Stimulated activated naive CD8-positive, alpha-beta T cell treated with anti-CD3 and anti-CD28 coated beads, Interleukin-15, amount 100 ng/mL, for 72 hours (primary cell): ENCODE measurements around the gene TTC23L.
A peak's percentile ranks its signal among the peaks of the same experiment; 100 is the strongest.
"Not testable (repeated sequence)": the region's sequence is repeated elsewhere in the genome, so short reads cannot be mapped to it uniquely, and the experiment has no call there.

Source experiments
- ATAC-seq: fragments of 150-1000 bp; cut with Tn5 transposase; 2 replicates; pipeline ENCODE4 v1.10.0; 2021; ENCODE audit warnings: mild to moderate bottlenecking, moderate library complexity
- DNase-seq, 2 donors: peaks; one replicate each; pipeline ENCODE4 v3.0.0; 2021 to 2022
- H3K27ac Mint-ChIP-seq, 2 donors: one replicate each; pipeline ENCODE4 v1.8.0; 2022; ENCODE audit warnings: mild to moderate bottlenecking in 2 of 2, mixed read lengths in 2 of 2, moderate library complexity in 2 of 2
- H3K27me3 Mint-ChIP-seq: one replicate; pipeline ENCODE4 v1.8.0; 2022; ENCODE audit warnings: mixed read lengths
- H3K4me1 Mint-ChIP-seq: one replicate; pipeline ENCODE4 v1.8.0; 2022; ENCODE audit warnings: mild to moderate bottlenecking, mixed read lengths
- H3K4me3 Mint-ChIP-seq, 2 donors: one replicate each; pipeline ENCODE4 v1.8.0; 2022; ENCODE audit warnings: mild to moderate bottlenecking in 2 of 2, mixed read lengths in 2 of 2, moderate library complexity in 1 of 2
- H3K9me3 Mint-ChIP-seq, 2 donors: one replicate each; pipeline ENCODE4 v1.8.0; 2022; ENCODE audit warnings: mixed read lengths in 2 of 2

TTC23L gene

GRCh38 chr5:34915856-34916192, 76.9 kb downstream of the TTC23L start:
- Mint-ChIP-seq H3K27ac (no peak overlapping the region), H3K4me1 (peaks cover 42% of the 10 kb centered on the region), H3K9me3 (no peaks in the 10 kb centered on the region), H3K4me3 (no peak overlapping the region), H3K27me3 (no peaks in the 10 kb centered on the region)
- DNase-seq (no peak), ATAC-seq (peak; percentile 21)

- DNase-seq (no peak), ATAC-seq (no peak)
- H3K9me3 Mint-ChIP-seq, result no peaks in the 10 kb centered on the region
- no peak overlapping the region for H3K4me3 Mint-ChIP-seq
- H3K27me3 Mint-ChIP-seq, result no peaks in the 10 kb centered on the region
- H3K27ac Mint-ChIP-seq, result peak overlapping the region in 1 of 2 donors; percentile 83
- peaks cover 42% of the 10 kb centered on the region for H3K4me1 Mint-ChIP-seq
Measured at GRCh38 chr5:34916518-34916917, 77.6 kb downstream of the TTC23L start.

DNA sequence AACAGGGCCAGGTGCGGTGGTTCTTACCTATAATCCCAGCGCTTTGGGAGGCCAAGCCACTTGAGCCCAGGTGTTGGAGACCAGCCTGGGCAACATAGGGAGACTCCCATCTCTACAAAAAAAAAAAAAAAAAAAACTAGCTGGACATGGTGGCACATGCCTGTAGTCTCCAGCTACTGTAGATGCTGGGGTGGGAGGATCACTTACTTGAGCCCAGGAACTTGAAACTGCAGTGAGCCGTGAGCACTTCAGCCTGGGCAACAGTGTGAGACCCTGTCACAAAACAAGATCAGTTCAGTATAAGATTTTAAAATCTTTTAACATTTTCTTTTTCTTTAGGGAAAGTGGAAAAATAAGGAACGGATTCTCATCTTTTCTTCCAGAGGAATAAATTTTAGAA, 79.1 kb downstream of the TTC23L start:
- DNase-seq, result no peak
- no peak overlapping the region for H3K27ac Mint-ChIP-seq
- H3K4me1 Mint-ChIP-seq, result peaks cover 44% of the 10 kb centered on the region
- no peak overlapping the region for H3K4me3 Mint-ChIP-seq
- H3K27me3 Mint-ChIP-seq, result no peaks in the 10 kb centered on the region
- ATAC-seq, result no peak
- no peaks in the 10 kb centered on the region for H3K9me3 Mint-ChIP-seq

GRCh38 chr5:34919077-34919476, 80.1 kb downstream of the TTC23L start:
- no peaks in the 10 kb centered on the region for H3K9me3 Mint-ChIP-seq
- no peak for ATAC-seq
- H3K27ac Mint-ChIP-seq, result no peak overlapping the region

GRCh38 chr5:34923256-34923655, 84.3 kb downstream of the TTC23L start:
- Mint-ChIP-seq H3K4me3 (peak overlapping the region; percentile 55 to 74), H3K27ac (peak overlapping the region in 1 of 2 donors; percentile 90), H3K4me1 (peaks cover 58% of the 10 kb centered on the region)
- H3K9me3 Mint-ChIP-seq, ATAC-seq, DNase-seq, H3K27me3 Mint-ChIP-seq: not testable (repeated sequence)

More at GRCh38 chr5:34919077-34919476, 80.1 kb downstream of the TTC23L start:
- Mint-ChIP-seq H3K27me3 (no peaks in the 10 kb centered on the region), H3K4me1 (peaks cover 49% of the 10 kb centered on the region), H3K4me3 (no peak overlapping the region)
- DNase-seq, result no peak

DNA sequence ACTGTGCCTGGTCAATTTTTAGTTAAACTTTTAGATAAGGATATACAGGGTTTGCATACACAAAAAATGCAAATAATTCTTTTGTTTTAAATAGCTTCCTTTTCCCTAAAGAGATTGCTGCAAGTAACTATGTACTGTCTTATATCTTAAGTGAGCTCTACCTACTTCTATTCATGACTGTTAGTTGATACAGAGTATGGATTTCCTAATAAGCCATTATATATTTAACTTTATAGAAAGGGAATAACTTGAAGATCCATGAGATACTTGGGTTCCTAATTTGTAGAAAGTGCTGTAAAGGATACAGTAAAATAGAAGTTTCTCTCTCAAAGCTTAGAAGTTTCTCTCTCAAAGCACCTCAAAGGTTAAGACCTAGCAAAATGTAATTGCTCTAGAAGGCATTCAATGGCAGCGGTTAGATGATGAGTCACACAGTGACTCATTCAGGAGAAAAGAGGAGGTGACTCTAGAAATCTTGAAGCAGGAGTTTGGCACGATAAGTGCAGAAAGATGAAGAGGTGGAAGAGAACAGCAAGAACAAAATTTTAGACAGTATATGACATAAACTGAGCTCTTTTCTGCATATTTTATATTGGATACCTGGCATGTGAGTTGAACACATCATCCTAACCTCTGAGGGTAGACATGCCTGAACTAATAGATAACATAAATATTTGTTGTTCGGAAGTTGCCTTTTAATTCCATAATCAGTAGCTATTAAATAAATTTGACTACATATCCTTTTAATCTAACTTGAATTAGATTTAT, 84.9 kb downstream of the TTC23L start:
- no peaks in the 10 kb centered on the region for H3K27me3 Mint-ChIP-seq
- H3K27ac Mint-ChIP-seq, result peak overlapping the region; percentile 74 to 90
- H3K9me3 Mint-ChIP-seq, result no peaks in the 10 kb centered on the region
- H3K4me3 Mint-ChIP-seq, result peak overlapping the region; percentile 47 to 74
- peaks cover 53% of the 10 kb centered on the region for H3K4me1 Mint-ChIP-seq
- ATAC-seq (peak; percentile 98), DNase-seq (peak; percentile 30 to 52)

DNA sequence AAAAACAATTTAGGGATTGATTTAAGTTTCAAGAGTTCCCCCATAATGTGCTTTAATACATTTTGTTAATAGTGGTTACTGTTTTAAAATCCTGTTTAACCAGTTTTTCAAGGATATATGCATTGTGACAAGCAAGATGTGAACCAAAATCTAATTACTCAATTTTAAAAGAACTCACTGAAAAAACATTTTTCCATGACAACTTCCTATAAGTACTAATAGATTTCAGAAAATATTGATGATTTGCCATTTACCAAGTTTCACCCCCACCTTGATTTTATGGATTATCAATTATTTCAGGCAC, 85.5 kb downstream of the TTC23L start:
- no peak overlapping the region for H3K27ac Mint-ChIP-seq
- no peak for DNase-seq
- H3K4me3 Mint-ChIP-seq, result peak overlapping the region; percentile 35 to 44
- H3K4me1 Mint-ChIP-seq, result peaks cover 53% of the 10 kb centered on the region
- no peaks in the 10 kb centered on the region for H3K27me3 Mint-ChIP-seq
- no peaks in the 10 kb centered on the region for H3K9me3 Mint-ChIP-seq
- no peak for ATAC-seq

- ATAC-seq, result no peak
- Mint-ChIP-seq H3K4me1 (peaks cover 54% of the 10 kb centered on the region), H3K9me3 (no peaks in the 10 kb centered on the region), H3K4me3 (peak overlapping the region in 1 of 2 donors; percentile 13), H3K27ac (peak overlapping the region; percentile 73 to 74), H3K27me3 (no peaks in the 10 kb centered on the region)
- no peak for DNase-seq
Measured at GRCh38 chr5:34926318-34926888, 87.4 kb downstream of the TTC23L start.

DNA sequence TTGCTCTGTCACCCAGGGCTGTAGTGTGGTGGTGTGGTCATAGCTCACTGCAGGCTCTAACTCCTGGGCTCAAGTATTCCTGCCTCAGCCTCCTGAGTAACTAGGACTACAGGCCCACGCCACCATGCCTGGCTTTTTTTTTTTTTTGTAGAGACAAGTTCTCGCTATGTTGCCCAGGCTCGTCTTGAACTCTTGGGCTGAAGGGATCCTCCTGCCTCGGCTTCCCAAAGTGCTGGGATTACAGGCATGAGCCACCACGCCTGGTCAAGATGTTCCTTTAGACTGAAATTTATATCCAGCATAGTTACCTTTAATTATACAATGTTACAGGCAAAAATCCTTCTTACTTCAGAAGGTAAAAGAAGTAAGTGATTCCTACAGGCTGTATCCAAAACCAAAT, 88.8 kb downstream of the TTC23L start:
- DNase-seq, result no peak
- Mint-ChIP-seq H3K4me3 (no peak overlapping the region), H3K27me3 (no peaks in the 10 kb centered on the region), H3K27ac (no peak overlapping the region), H3K9me3 (no peaks in the 10 kb centered on the region), H3K4me1 (peaks cover 57% of the 10 kb centered on the region)
- ATAC-seq, result no peak

DNA sequence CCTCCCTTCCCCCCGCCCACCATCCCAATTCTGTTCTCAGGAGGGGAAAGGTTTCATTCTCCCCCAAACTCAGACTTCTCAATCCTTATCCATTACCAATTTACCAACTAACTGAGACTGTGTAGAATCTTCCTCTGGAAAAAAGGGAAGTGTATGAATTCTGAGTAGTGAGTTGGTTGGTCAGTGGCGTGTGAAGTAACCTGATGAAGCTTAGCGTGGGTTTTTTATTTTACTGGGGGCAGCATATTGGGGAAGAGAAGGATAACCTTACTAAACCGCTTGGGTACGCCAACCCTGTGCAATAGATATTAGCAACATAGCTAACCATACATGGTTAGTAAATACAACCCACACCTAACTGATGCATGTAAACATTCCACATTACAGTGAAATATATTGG, 89.3 kb downstream of the TTC23L start:
- H3K27ac Mint-ChIP-seq, result no peak overlapping the region
- H3K4me3 Mint-ChIP-seq, result peak overlapping the region in 1 of 2 donors; percentile 86
- ATAC-seq (no peak), DNase-seq (no peak)
- peaks cover 53% of the 10 kb centered on the region for H3K4me1 Mint-ChIP-seq
- H3K9me3 Mint-ChIP-seq, result no peaks in the 10 kb centered on the region
- H3K27me3 Mint-ChIP-seq, result no peaks in the 10 kb centered on the region

- H3K27me3 Mint-ChIP-seq, result no peaks in the 10 kb centered on the region
- peak within 1 kb of the TSS; percentile 97 to 99 for H3K27ac Mint-ChIP-seq
- peaks cover 49% of the 10 kb centered on the region for H3K4me1 Mint-ChIP-seq
- DNase-seq (peak; percentile 99), ATAC-seq (peak; percentile 93)
- H3K4me3 Mint-ChIP-seq, result peak within 1 kb of the TSS; percentile 96 to 99
- no peaks in the 10 kb centered on the region for H3K9me3 Mint-ChIP-seq
Measured at GRCh38 chr5:34929134-34929719, 90.3 kb downstream of the TTC23L start, which contains the start of gene DNAJC21. Gene DNAJC21, plus strand, starts transcription at chr5:34929559. Its CDS starts 261 bp downstream, at chr5:34929820.

DNA sequence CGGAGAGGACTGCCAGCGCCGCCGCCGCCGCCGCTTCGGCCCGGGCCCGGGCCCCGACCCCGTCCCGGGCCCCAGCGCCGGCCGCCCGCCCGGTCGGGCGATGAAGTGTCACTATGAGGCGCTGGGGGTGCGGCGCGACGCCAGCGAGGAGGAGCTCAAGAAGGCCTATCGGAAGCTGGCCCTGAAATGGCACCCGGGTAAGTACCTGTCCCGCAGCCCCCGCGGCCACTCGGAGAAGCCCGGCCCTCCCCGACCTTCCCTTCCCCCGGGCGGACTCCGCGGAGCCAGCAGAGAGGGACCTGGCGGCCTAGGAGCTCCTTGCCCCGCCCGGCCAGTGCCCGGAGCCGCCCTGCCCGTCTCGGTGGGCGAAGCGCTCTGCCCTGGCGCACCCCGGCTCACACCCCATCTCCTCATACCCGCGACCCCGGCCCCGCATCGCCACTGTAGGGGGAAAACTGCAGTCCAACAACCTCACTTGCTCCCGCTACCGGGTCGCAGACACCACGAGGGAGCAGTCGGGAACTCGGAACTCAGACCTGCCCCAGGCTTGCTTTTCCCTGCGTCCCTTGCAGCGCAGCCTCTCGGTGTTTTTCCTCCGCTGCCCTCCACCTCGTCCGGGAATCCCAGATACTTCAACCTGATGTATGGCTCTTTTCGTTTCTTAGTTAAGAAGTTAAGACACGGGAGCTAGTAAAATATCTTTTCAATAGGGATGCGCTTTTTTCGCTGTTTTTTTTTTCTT, 90.9 kb downstream of the TTC23L start:
- no peaks in the 10 kb centered on the region for H3K27me3 Mint-ChIP-seq
- DNase-seq, result peak; percentile 77 to 84
- H3K9me3 Mint-ChIP-seq, result no peaks in the 10 kb centered on the region
- ATAC-seq, result peak; percentile 87
- H3K4me1 Mint-ChIP-seq, result peaks cover 43% of the 10 kb centered on the region
- H3K4me3 Mint-ChIP-seq, result peak overlapping the region; percentile 96 to 99
- peak overlapping the region; percentile 97 to 99 for H3K27ac Mint-ChIP-seq

GRCh38 chr5:34930462-34930844, 91.5 kb downstream of the TTC23L start:
- Mint-ChIP-seq H3K27me3 (no peaks in the 10 kb centered on the region), H3K9me3 (no peaks in the 10 kb centered on the region), H3K27ac (peak overlapping the region; percentile 97 to 99), H3K4me1 (peaks cover 37% of the 10 kb centered on the region), H3K4me3 (peak overlapping the region; percentile 96 to 99)
- ATAC-seq, result no peak
- DNase-seq, result no peak

DNA sequence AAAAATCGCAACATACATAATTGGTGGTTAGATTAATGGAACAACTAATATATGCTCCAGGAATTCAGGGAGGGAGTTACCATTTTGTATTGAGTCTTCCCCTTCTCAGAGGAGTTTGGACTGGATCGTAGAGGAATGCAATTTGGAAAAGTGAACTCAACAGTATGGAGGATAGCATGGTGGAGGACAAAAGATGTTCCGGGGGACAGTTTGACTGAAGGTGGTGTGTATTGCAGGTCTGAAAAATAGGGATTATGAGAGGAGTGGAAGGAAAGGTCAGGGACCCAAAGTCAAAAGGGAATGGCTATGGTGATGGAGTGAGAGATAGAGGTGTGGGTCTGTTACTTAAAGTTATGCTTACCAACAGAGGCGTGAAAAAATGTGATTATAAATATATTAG, 91.9 kb downstream of the TTC23L start:
- ATAC-seq (no peak), DNase-seq (no peak)
- no peaks in the 10 kb centered on the region for H3K27me3 Mint-ChIP-seq
- H3K9me3 Mint-ChIP-seq, result no peaks in the 10 kb centered on the region
- H3K27ac Mint-ChIP-seq, result no peak overlapping the region
- peak overlapping the region; percentile 96 to 99 for H3K4me3 Mint-ChIP-seq
- peaks cover 33% of the 10 kb centered on the region for H3K4me1 Mint-ChIP-seq

GRCh38 chr5:34932947-34933346, 94.0 kb downstream of the TTC23L start:
- Mint-ChIP-seq H3K27ac (no peak overlapping the region), H3K9me3 (no peaks in the 10 kb centered on the region), H3K27me3 (no peaks in the 10 kb centered on the region), H3K4me1 (peaks cover 23% of the 10 kb centered on the region), H3K4me3 (no peak overlapping the region)
- ATAC-seq (no peak), DNase-seq (no peak)

DNA sequence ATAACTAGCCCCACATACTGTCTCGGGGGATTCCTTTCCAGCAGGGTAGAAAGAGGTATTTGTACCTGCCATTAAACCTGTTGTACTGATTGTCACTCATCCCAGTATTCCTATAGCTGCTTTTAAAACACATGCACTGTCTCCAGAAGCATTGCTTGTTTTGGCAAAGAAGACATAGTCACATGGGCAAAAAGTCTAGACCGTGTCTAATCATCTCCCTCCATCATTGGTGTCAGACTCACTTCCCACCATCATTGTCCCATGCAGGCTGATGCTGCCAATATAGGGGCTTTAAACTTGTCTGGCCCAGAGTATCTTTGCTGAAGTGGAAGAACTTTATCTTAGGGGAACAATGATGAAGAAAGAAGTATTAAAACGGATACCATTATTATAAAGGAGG, 103.0 kb downstream of the TTC23L start:
- H3K4me3 Mint-ChIP-seq, result no peak overlapping the region
- no peaks in the 10 kb centered on the region for H3K9me3 Mint-ChIP-seq
- no peak overlapping the region for H3K27ac Mint-ChIP-seq
- H3K4me1 Mint-ChIP-seq, result no peaks in the 10 kb centered on the region
- no peak for ATAC-seq
- no peak for DNase-seq
- no peaks in the 10 kb centered on the region for H3K27me3 Mint-ChIP-seq
